ENCODE results near the gene AK3.
A peak's percentile ranks its signal among the peaks of the same experiment; 100 is the strongest.

- TF ChIP-seq CTCF (IDR thresholded peaks at IDR 0.05) (0 out of 2 replicates have a peak, but pooled peaks have one; percentile 9), ZFX (IDR thresholded peaks at IDR 0.05; ENCODE audit: borderline replicate concordance) (no peak)
Observed at GRCh38 chr9:4739587-4740387, 1.2 kb downstream of the AK3 start.

Data from 22Rv1 (cell line).